Endothelial cell of umbilical vein (primary cell): ENCODE measurements around the gene ADCY3. TPM values are rescaled to one million over a fixed set of nuclear protein-coding genes. Genes with fewer than 3 reads are reported as not detected.

Experiments
- BruUV-seq: library from RNA; stranded (reverse); fragments of 400-500 nt; replicated peaks from 2 replicates; lab custom pipeline; 2021; lab: Mats Ljungman, UMichigan
- CTCF ChIA-PET: fragments of 300-600, 350-600 bp; sonication (Branson Sonifier 250); formaldehyde crosslinking; loops from one replicate; lab custom pipeline; 2021; ENCODE audit warnings: antibody characterized with exemption, inconsistent platforms; lab: Charles Lee
- POLR2A ChIA-PET: fragments of 300-600, 350-600 bp; sonication (Branson Sonifier 250); formaldehyde crosslinking; loops from one replicate; lab custom pipeline; 2021; ENCODE audit warnings: antibody characterized with exemption, inconsistent platforms; lab: Charles Lee
- DNase-seq: peaks from one replicate; pipeline ENCODE4 v3.0.0-alpha.2; 2011; ENCODE audit warnings: low read depth, low spot score
- FAIRE-seq: peaks from 2 replicates; lab custom pipeline; 2011; peaks lifted over from hg19 to GRCh38; lab: Jason Lieb, UNC
- H2AFZ ChIP-seq: 2 replicates; pipeline ENCODE4 v1.6.0; 2012; ENCODE audit warnings: low read depth, low read length, control low read depth, inconsistent platforms
- H3K27ac ChIP-seq: 2 replicates; pipeline ENCODE4 v1.5.1; 2011; ENCODE audit warnings: low read depth, mild to moderate bottlenecking, control low read depth, low read length, moderate library complexity; ENCODE audit not compliant: insufficient read depth
- H3K27me3 ChIP-seq, 2 experiments: 2 replicates each; pipeline versions ENCODE4 v1.6.0 to v1.6.1; 2011; ENCODE audit warnings: low read length in 2 of 2, mixed read lengths in 1 of 2; ENCODE audit not compliant: control insufficient read depth in 2 of 2, insufficient read depth in 2 of 2
- H3K36me3 ChIP-seq, 2 experiments: 2 replicates in 1 of 2; 3 replicates in 1 of 2; pipeline ENCODE4 v1.5.1; 2011; ENCODE audit warnings: low read length in 2 of 2, mild to moderate bottlenecking in 1 of 2, moderate library complexity in 1 of 2; ENCODE audit not compliant: control insufficient read depth in 2 of 2, insufficient read depth in 2 of 2; ENCODE audit errors: extremely low read depth in 1 of 2
- H3K4me1 ChIP-seq: 3 replicates; pipeline ENCODE4 v1.5.1; 2011; ENCODE audit warnings: mild to moderate bottlenecking, low read length; ENCODE audit not compliant: control insufficient read depth, insufficient read depth; ENCODE audit errors: extremely low read depth
- H3K4me2 ChIP-seq: 2 replicates; pipeline ENCODE4 v1.6.1; 2011; ENCODE audit warnings: low read length, control low read depth, mixed read lengths; ENCODE audit not compliant: insufficient read depth
- H3K4me3 ChIP-seq, 3 experiments: fragments of 200-600 bp in 1 of 3; sonication (generic), shearing (Covaris generic) in 1 of 3; replicated peaks in 1 of 3; 2 replicates each; pipeline ENCODE4 v1.5.1; 2011 to 2016; ENCODE audit warnings: control low read depth in 3 of 3, low read length in 3 of 3, mild to moderate bottlenecking in 2 of 3, inconsistent platforms in 1 of 3, low read depth in 1 of 3, moderate library complexity in 1 of 3; ENCODE audit not compliant: insufficient read depth in 1 of 3
- H3K79me2 ChIP-seq: 2 replicates; pipeline ENCODE4 v1.6.0; 2012; ENCODE audit warnings: low read length, inconsistent platforms; ENCODE audit not compliant: control insufficient read depth, insufficient read depth
- H3K9ac ChIP-seq: replicated peaks from 2 replicates; pipeline ENCODE3; 2011; ENCODE audit warnings: low read length, control low read depth; ENCODE audit not compliant: insufficient read depth; ENCODE audit errors: extremely low read depth
- H3K9me1 ChIP-seq: replicated peaks from 3 replicates; pipeline ENCODE4 v1.6.0; 2011; ENCODE audit warnings: mild to moderate bottlenecking, low read length; ENCODE audit not compliant: control insufficient read depth, insufficient read depth; ENCODE audit errors: extremely low read depth
- H3K9me3 ChIP-seq: replicated peaks from 2 replicates; pipeline ENCODE4 v1.5.1; 2012; ENCODE audit warnings: low read length, inconsistent platforms; ENCODE audit not compliant: control insufficient read depth, insufficient read depth
- H4K20me1 ChIP-seq: replicated peaks from 2 replicates; pipeline ENCODE3; 2011; ENCODE audit warnings: mild to moderate bottlenecking, low read length; ENCODE audit not compliant: control insufficient read depth, insufficient read depth; ENCODE audit errors: extremely low read depth
- CTCF ChIP-seq, 2 donors: IDR thresholded peaks; 1 replicate in 1 of 2; 2 replicates in 1 of 2; pipeline ENCODE4 v1.5.1; 2011; ENCODE audit warnings: low read length in 2 of 2, mild to moderate bottlenecking in 2 of 2, moderate library complexity in 2 of 2, control low read depth in 1 of 2, inconsistent platforms in 1 of 2, low read depth in 1 of 2; ENCODE audit not compliant: insufficient read depth in 1 of 2; ENCODE audit errors: extremely low read depth in 1 of 2
- EZH2 ChIP-seq: IDR thresholded peaks from 2 replicates; pipeline ENCODE4 v1.6.1; 2012; ENCODE audit warnings: borderline replicate concordance, low read depth, mild to moderate bottlenecking, moderate library complexity, low read length, inconsistent platforms; ENCODE audit not compliant: severe bottlenecking
- FOS ChIP-seq: IDR thresholded peaks from 2 replicates; pipeline ENCODE4 v1.6.1; 2011; ENCODE audit warnings: mild to moderate bottlenecking, low read length, moderate library complexity, borderline replicate concordance; ENCODE audit not compliant: insufficient read depth
- GATA2 ChIP-seq: IDR thresholded peaks from 2 replicates; pipeline ENCODE4 v1.7.0; 2011; ENCODE audit warnings: low read depth, mild to moderate bottlenecking, moderate library complexity, mixed read lengths, low read length; ENCODE audit not compliant: insufficient read length, insufficient read depth
- JUN ChIP-seq: IDR thresholded peaks from 2 replicates; pipeline ENCODE4 v1.6.1; 2011; ENCODE audit warnings: borderline replicate concordance, low read depth; ENCODE audit not compliant: insufficient read length, insufficient read depth
- MAX ChIP-seq: IDR thresholded peaks from 2 replicates; pipeline ENCODE4 v1.6.1; 2011; ENCODE audit not compliant: insufficient read depth, insufficient read length
- MYC ChIP-seq: IDR thresholded peaks from one replicate; pipeline ENCODE4 v1.6.1; 2011; ENCODE audit warnings: mild to moderate bottlenecking, low read depth, low read length
- POLR2A ChIP-seq: IDR thresholded peaks from 2 replicates; pipeline ENCODE4 v1.6.1; 2012; ENCODE audit warnings: low read depth, mild to moderate bottlenecking, control low read depth, low read length
- POLR2AphosphoS5 ChIP-seq: IDR thresholded peaks from 2 replicates; pipeline ENCODE4 v1.6.1; 2012; ENCODE audit warnings: low read depth, mild to moderate bottlenecking, control low read depth, low read length, moderate library complexity; ENCODE audit not compliant: insufficient read depth
- dilution Hi-C: fragments of 300-500 bp; cut with MboI; formaldehyde crosslinking; loops from one replicate; pipeline ENCODE4 v1.15.0; 2019; ENCODE audit warnings: low sequenced_read_pairs; ENCODE audit not compliant: extremely low pct_ligation_motif_present
- intact Hi-C: fragments of 100-400 bp; cut with micrococcal nuclease; formaldehyde crosslinking; loops from one replicate; pipeline ENCODE4 v1.10.0; 2022
- polyA plus RNA-seq, 4 experiments: library from polyadenylated mRNA; depleted of rRNA in 3 of 4; stranded (reverse) in 3 of 4; unstranded in 1 of 4; fragments of >200 nt; gene quantifications; 2 replicates each; pipeline versions ENCODE4 v1.2.1 to v1.2.3, GENCODE V29; 2011 to 2012; ENCODE audit warnings: missing spikeins in 1 of 4
- total RNA-seq: library from RNA; stranded (reverse); gene quantifications from 2 replicates; pipeline ENCODE4 v1.2.3, GENCODE V29; 2021

The ADCY3 gene
- total and polyA plus RNA-seq, 2 donors (not counting 3 experiments of a cell fraction or from before 2014, with no cell fraction given): 54.0 to 61.3 TPM

DNA sequence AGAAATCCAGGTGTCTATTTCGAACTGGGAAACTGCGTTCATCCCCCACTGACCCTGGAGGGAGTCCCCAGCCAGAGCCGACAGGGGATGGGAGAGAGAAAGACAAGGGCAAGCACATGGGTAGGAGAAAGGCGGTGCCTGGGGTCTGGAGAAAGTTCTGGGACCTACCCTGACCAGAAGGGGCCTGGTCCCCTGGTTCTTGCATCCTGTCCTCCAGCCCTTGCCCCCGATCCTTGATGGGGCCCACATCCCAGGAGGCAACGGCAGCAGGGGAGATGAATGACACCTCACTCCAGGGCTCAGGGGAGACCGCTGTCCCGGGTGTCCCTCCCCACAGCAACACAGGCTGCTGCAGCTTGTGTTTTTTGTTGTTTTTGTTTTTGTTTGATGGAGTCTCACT, 4.9 kb downstream of the ADCY3 start:
- no peak for TF ChIP-seq MAX
- H3K9me1 ChIP-seq: no peaks in the 10 kb centered on the region
- POLR2A ChIA-PET: no interaction called here
- FAIRE-seq (no peak), DNase-seq (no peak)
- no peaks in the 10 kb centered on the region for H3K36me3 ChIP-seq
- no peak overlapping the region for H3K27ac ChIP-seq
- no peaks in the 10 kb centered on the region for H3K27me3 ChIP-seq
- H3K79me2 ChIP-seq: peaks cover 6% of the 10 kb centered on the region
- no TSS peak for BruUV-seq
- no peak overlapping the region for H3K9ac ChIP-seq
- no peaks in the 10 kb centered on the region for H3K9me3 ChIP-seq
- no peak overlapping the region for H3K4me3 ChIP-seq
- H2AFZ ChIP-seq: no peak overlapping the region
- no peaks in the 10 kb centered on the region for H4K20me1 ChIP-seq
- intact Hi-C loops (no loop called here), dilution Hi-C loops (no loop called here)
- no peak overlapping the region for H3K4me2 ChIP-seq
- peaks cover 2% of the 10 kb centered on the region for H3K4me1 ChIP-seq
- CTCF ChIA-PET: no interaction called here

- Histone ChIP-seq H3K9me1 (no peaks in the 10 kb centered on the region), H3K9ac (no peak overlapping the region), H3K36me3 (no peaks in the 10 kb centered on the region), H3K27ac (no peak overlapping the region), H4K20me1 (no peaks in the 10 kb centered on the region), H2AFZ (no peak overlapping the region), H3K79me2 (peaks cover 6% of the 10 kb centered on the region), H3K4me1 (peaks cover 2% of the 10 kb centered on the region), H3K4me2 (no peak overlapping the region), H3K27me3 (no peaks in the 10 kb centered on the region), H3K9me3 (no peaks in the 10 kb centered on the region), H3K4me3 (no peak overlapping the region)
- BruUV-seq: no TSS peak
- CTCF ChIA-PET: no interaction called here
- TF ChIP-seq GATA2: no peak
- no peak for TF ChIP-seq JUN
- no peak for TF ChIP-seq POLR2A
- TF ChIP-seq FOS: no peak
- TF ChIP-seq MYC: no peak
- no peak for TF ChIP-seq MAX
- TF ChIP-seq EZH2: no peak
- no peak for TF ChIP-seq CTCF (IDR thresholded peaks at IDR 0.05; ENCODE audit: extremely low read depth in 1 of 2, insufficient read depth in 1 of 2, low read depth in 1 of 2, low read length in 2 of 2)
- no peak for TF ChIP-seq POLR2AphosphoS5
- dilution Hi-C loops (no loop called here), intact Hi-C loops (no loop called here)
- DNase-seq: no peak
- POLR2A ChIA-PET: no interaction called here
- no peak for FAIRE-seq
These were observed 5.3 kb downstream of the ADCY3 start for GRCh38 chr2:24914713-24915112.
